Panc1 (cell line): ENCODE results near the gene MS4A13. TPM values are rescaled to one million over a fixed set of nuclear protein-coding genes. Genes with fewer than 3 reads are reported as not detected.
"Not testable (repeated sequence)": the region's sequence is repeated elsewhere in the genome, so short reads cannot be mapped to it uniquely, and the experiment has no call there.

Source experiments
- ATAC-seq: fragments of 200-7000 bp; cut with Tn5 transposase; 2 replicates; pipeline ENCODE4 v1.9.1; 2020; ENCODE audit warnings: mild to moderate bottlenecking, moderate library complexity
- BruUV-seq: library from RNA; stranded (reverse); fragments of 400-500 nt; replicated peaks from 2 replicates; lab custom pipeline; 2021; lab: Mats Ljungman, UMichigan
- CTCF ChIA-PET: fragments of 300-600 bp; sonication (Branson Sonifier 250); formaldehyde crosslinking; loops from one replicate; lab custom pipeline; 2022; ENCODE audit warnings: antibody characterized with exemption; lab: Charles Lee
- POLR2A ChIA-PET: fragments of 300-600 bp; sonication (Branson Sonifier 250); formaldehyde crosslinking; loops from one replicate; lab custom pipeline; 2022; ENCODE audit warnings: antibody characterized with exemption; lab: Charles Lee
- DNase-seq: peaks from one replicate; pipeline ENCODE4 v3.0.0-alpha.2; 2010; ENCODE audit warnings: low read depth, low spot score
- H3K27ac ChIP-seq: 2 replicates; pipeline ENCODE4 v1.5.1; 2011; ENCODE audit warnings: mild to moderate bottlenecking, low read length, inconsistent platforms
- H3K27me3 ChIP-seq: fragments of 200-500 bp; sonication (Bioruptor generic); 2 replicates; pipeline ENCODE4 v1.6.0; 2014; ENCODE audit warnings: low read length, inconsistent platforms; ENCODE audit not compliant: control insufficient read depth, insufficient read depth
- H3K36me3 ChIP-seq: fragments of 200-500 bp; sonication (Bioruptor generic); 2 replicates; pipeline ENCODE4 v1.5.1; 2014; ENCODE audit warnings: inconsistent platforms, mild to moderate bottlenecking, low read length, moderate library complexity; ENCODE audit not compliant: control insufficient read depth, insufficient read depth
- H3K4me1 ChIP-seq: 2 replicates; pipeline ENCODE4 v1.5.1; 2011; ENCODE audit warnings: inconsistent platforms, mild to moderate bottlenecking, low read length, moderate library complexity; ENCODE audit not compliant: control insufficient read depth, insufficient read depth
- H3K4me3 ChIP-seq, 2 experiments: 2 replicates each; pipeline ENCODE4 v1.5.1; 2011 to 2012; ENCODE audit warnings: low read depth in 2 of 2, low read length in 2 of 2, mild to moderate bottlenecking in 2 of 2, inconsistent platforms in 1 of 2, moderate library complexity in 1 of 2
- H3K9me3 ChIP-seq: fragments of 200-500 bp; sonication (Bioruptor generic); 2 replicates; pipeline ENCODE4 v1.5.1; 2014; ENCODE audit warnings: low read depth, mild to moderate bottlenecking, inconsistent platforms, low read length, moderate library complexity; ENCODE audit not compliant: control insufficient read depth, insufficient read depth
- POLR2AphosphoS5 ChIP-seq: IDR thresholded peaks from 2 replicates; pipeline ENCODE4 v1.6.1; 2012; ENCODE audit warnings: mild to moderate bottlenecking, low read depth, low read length, moderate library complexity
- SIN3A ChIP-seq: IDR thresholded peaks from 2 replicates; pipeline ENCODE4 v1.6.1; 2012; ENCODE audit warnings: low read depth, mild to moderate bottlenecking, low read length, moderate library complexity, borderline replicate concordance; ENCODE audit not compliant: insufficient read depth
- TCF7L2 ChIP-seq: IDR thresholded peaks from 2 replicates; pipeline ENCODE4 v1.6.1; 2011; ENCODE audit warnings: mild to moderate bottlenecking, low read depth, low read length, inconsistent platforms
- in situ Hi-C: cut with HindIII; loops from 2 replicates; pipeline ENCODE4 v1.10.0; 2016; ENCODE audit warnings: low sequenced_read_pairs, low pct_unique_long_range_greater_than_20kb
- intact Hi-C: fragments of 100-400 bp; cut with micrococcal nuclease; formaldehyde crosslinking; loops from one replicate; pipeline ENCODE4 v1.10.0; 2022; ENCODE audit not compliant: unreplicated experiment
- total RNA-seq: library from RNA; stranded (reverse); gene quantifications from one replicate; pipeline ENCODE4 v1.2.1, GENCODE V29; 2021; ENCODE audit not compliant: unreplicated experiment
- TF ChIP-seq, protein P1 (sequence below): fragments of 450-650 bp; IDR thresholded peaks from 2 replicates; pipeline ENCODE4 v1.5.1; 2017; ENCODE audit warnings: mild to moderate bottlenecking
- TF ChIP-seq, protein P2 (sequence below), 2 experiments: IDR thresholded peaks; 2 replicates each; pipeline ENCODE4 v1.6.1; 2011 to 2012; ENCODE audit warnings: low read depth in 2 of 2, control low read depth in 1 of 2, low read length in 1 of 2, mild to moderate bottlenecking in 1 of 2, moderate library complexity in 1 of 2; ENCODE audit not compliant: insufficient read depth in 1 of 2

The MS4A13 gene
- total RNA-seq, 1 experiment from 2014 or later: not detected

DNA sequence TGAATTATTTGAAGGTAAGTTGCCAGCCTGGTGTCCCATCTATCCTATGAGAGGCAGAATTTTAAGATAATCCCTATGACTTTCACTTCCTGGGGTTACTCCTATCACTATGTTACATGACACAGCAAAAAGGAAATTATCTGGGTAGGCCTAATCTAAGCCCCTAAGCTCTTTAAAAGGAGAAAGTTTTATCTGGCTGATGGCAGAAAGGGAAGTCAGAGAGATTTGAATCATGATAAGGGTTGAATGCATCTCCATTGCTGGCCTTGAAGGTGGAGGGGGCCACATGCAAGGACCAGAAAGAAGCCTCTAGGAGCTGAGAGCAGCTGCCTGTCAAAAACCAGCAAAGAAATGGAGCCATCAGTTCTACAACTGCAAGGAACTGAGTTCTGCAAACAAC is 23.4 kb downstream of the MS4A13 start:
- H3K4me1 ChIP-seq, H3K27ac ChIP-seq, H3K36me3 ChIP-seq, H3K9me3 ChIP-seq, H3K27me3 ChIP-seq, ATAC-seq, DNase-seq, intact Hi-C loops, CTCF ChIA-PET, POLR2A ChIA-PET, in situ Hi-C loops, BruUV-seq, H3K4me3 ChIP-seq: not testable (repeated sequence)

DNA sequence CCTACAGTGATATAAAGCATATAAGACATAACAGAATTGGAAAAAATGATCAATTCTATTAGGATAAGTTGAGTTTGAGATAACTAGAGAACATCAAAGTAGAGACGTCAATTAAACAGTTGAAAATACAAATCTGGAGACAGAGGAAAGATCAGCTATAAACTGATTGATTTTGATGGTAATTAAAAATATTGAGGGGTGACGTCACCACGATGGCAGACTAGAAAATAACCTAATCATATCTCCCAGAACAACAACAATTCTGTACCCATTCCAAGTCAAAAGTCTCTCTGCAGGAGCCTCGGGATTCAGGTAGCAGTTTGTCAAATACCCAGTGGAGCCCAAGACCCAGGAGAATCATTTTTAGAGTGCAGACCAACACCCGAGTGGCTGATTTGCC is 28.9 kb downstream of the MS4A13 start:
- intact Hi-C loops: no loop called here
- CTCF ChIA-PET: no interaction called here
- no peaks in the 10 kb centered on the region for H3K27me3 ChIP-seq

GRCh38 chr11:60561254-60561653 is 46.1 kb downstream of the MS4A13 start:
- CTCF ChIA-PET: no interaction called here

More for the DNA sequence above, 28.9 kb downstream of the MS4A13 start:
- Histone ChIP-seq H3K27ac (no peak overlapping the region), H3K4me1 (no peaks in the 10 kb centered on the region), H3K9me3 (no peaks in the 10 kb centered on the region), H3K36me3 (no peaks in the 10 kb centered on the region; the same call in 1 of the 2 replicates), H3K4me3 (no peak overlapping the region)
- TF ChIP-seq SIN3A (no peak), POLR2AphosphoS5 (no peak), TCF7L2 (no peak)
- TF ChIP-seq, protein P1, sequence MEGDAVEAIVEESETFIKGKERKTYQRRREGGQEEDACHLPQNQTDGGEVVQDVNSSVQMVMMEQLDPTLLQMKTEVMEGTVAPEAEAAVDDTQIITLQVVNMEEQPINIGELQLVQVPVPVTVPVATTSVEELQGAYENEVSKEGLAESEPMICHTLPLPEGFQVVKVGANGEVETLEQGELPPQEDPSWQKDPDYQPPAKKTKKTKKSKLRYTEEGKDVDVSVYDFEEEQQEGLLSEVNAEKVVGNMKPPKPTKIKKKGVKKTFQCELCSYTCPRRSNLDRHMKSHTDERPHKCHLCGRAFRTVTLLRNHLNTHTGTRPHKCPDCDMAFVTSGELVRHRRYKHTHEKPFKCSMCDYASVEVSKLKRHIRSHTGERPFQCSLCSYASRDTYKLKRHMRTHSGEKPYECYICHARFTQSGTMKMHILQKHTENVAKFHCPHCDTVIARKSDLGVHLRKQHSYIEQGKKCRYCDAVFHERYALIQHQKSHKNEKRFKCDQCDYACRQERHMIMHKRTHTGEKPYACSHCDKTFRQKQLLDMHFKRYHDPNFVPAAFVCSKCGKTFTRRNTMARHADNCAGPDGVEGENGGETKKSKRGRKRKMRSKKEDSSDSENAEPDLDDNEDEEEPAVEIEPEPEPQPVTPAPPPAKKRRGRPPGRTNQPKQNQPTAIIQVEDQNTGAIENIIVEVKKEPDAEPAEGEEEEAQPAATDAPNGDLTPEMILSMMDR: no peak
- TF ChIP-seq, protein P2, sequence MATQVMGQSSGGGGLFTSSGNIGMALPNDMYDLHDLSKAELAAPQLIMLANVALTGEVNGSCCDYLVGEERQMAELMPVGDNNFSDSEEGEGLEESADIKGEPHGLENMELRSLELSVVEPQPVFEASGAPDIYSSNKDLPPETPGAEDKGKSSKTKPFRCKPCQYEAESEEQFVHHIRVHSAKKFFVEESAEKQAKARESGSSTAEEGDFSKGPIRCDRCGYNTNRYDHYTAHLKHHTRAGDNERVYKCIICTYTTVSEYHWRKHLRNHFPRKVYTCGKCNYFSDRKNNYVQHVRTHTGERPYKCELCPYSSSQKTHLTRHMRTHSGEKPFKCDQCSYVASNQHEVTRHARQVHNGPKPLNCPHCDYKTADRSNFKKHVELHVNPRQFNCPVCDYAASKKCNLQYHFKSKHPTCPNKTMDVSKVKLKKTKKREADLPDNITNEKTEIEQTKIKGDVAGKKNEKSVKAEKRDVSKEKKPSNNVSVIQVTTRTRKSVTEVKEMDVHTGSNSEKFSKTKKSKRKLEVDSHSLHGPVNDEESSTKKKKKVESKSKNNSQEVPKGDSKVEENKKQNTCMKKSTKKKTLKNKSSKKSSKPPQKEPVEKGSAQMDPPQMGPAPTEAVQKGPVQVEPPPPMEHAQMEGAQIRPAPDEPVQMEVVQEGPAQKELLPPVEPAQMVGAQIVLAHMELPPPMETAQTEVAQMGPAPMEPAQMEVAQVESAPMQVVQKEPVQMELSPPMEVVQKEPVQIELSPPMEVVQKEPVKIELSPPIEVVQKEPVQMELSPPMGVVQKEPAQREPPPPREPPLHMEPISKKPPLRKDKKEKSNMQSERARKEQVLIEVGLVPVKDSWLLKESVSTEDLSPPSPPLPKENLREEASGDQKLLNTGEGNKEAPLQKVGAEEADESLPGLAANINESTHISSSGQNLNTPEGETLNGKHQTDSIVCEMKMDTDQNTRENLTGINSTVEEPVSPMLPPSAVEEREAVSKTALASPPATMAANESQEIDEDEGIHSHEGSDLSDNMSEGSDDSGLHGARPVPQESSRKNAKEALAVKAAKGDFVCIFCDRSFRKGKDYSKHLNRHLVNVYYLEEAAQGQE (IDR thresholded peaks at IDR 0.05; ENCODE audit: insufficient read depth in 1 of 2, low read depth in 2 of 2, low read length in 1 of 2): no peak
- in situ Hi-C loops: no loop called here
- ATAC-seq (no peak), DNase-seq (no peak)
- BruUV-seq: no TSS peak
- POLR2A ChIA-PET: no interaction called here

More at GRCh38 chr11:60561254-60561653, 46.1 kb downstream of the MS4A13 start:
- in situ Hi-C loops (no loop called here), intact Hi-C loops (no loop called here)
- POLR2A ChIA-PET: interaction anchor here (0.6 kb wide), 1 partner anchor 48 kb away, joined by 15 read pairs; no protein-coding TSS in a partner anchor
- H3K27me3 ChIP-seq: no peaks in the 10 kb centered on the region
- H3K9me3 ChIP-seq: no peaks in the 10 kb centered on the region
- no peak overlapping the region for H3K4me3 ChIP-seq
- no peaks in the 10 kb centered on the region for H3K36me3 ChIP-seq
- TF ChIP-seq, protein P1: no peak
- TF ChIP-seq, protein P2 (IDR thresholded peaks at IDR 0.05; ENCODE audit: insufficient read depth in 1 of 2, low read depth in 2 of 2, low read length in 1 of 2): no peak
- TF ChIP-seq SIN3A (no peak), POLR2AphosphoS5 (no peak), TCF7L2 (no peak)
- DNase-seq (no peak), ATAC-seq (no peak)
- BruUV-seq: no TSS peak
- H3K4me1 ChIP-seq: no peaks in the 10 kb centered on the region
- H3K27ac ChIP-seq: no peak overlapping the region
